K562 (cell line): ENCODE measurements around the gene PPP1R9A. TPM values are rescaled to one million over a fixed set of nuclear protein-coding genes. Genes with fewer than 3 reads are reported as not detected.

ENCODE experiments used
- ATAC-seq: fragments of 200-7000 bp; cut with Tn5 transposase; 3 replicates; pipeline ENCODE4 v1.9.1; 2020; ENCODE audit warnings: moderate library complexity
- BruUV-seq: library from RNA; stranded (reverse); fragments of 400-500 nt; replicated peaks from 2 replicates; lab custom pipeline; 2021; lab: Mats Ljungman, UMichigan
- CTCF ChIA-PET: fragments of 300-600 bp; formaldehyde crosslinking; extraction: SDS; loops from one replicate; lab custom pipeline; 2021; ENCODE audit warnings: low intra/inter-chr PET ratio; lab: Yijun Ruan, JAX
- POLR2A ChIA-PET: fragments of 300-600, 350-650 bp; sonication (Branson Sonifier 250); formaldehyde crosslinking; extraction: SDS; loops from one replicate; lab custom pipeline; 2021; ENCODE audit warnings: antibody characterized with exemption, inconsistent platforms; lab: Yijun Ruan, JAX
- DNase-seq, 4 experiments: peaks; one replicate each; pipeline versions ENCODE4 v3.0.0 to v3.0.0-alpha.2; 2011 to 2018; ENCODE audit warnings: low spot score in 3 of 4, mixed read lengths in 3 of 4; ENCODE audit errors: extremely low read depth in 1 of 4
- FAIRE-seq: peaks from 2 replicates; lab custom pipeline; 2011; peaks lifted over from hg19 to GRCh38; lab: Jason Lieb, UNC
- H2AFZ ChIP-seq: 2 replicates; pipeline ENCODE4 v1.6.0; 2011; ENCODE audit warnings: low read depth, low read length, control low read depth, inconsistent platforms
- H3K27ac ChIP-seq: fragments of 200-600 bp; 3 replicates; pipeline ENCODE4 v1.8.0; 2011; ENCODE audit warnings: low read depth, mild to moderate bottlenecking, control low read depth, inconsistent platforms, low read length, moderate library complexity, mixed read lengths; ENCODE audit errors: extremely low read depth
- H3K27me3 ChIP-seq, 2 experiments: fragments of 300-600 bp in 1 of 2; 2 replicates in 1 of 2; 3 replicates in 1 of 2; pipeline versions ENCODE4 v1.6.0 to v1.8.0; 2011; ENCODE audit warnings: inconsistent platforms in 2 of 2, low read length in 2 of 2, mild to moderate bottlenecking in 1 of 2, mixed read lengths in 1 of 2, moderate library complexity in 1 of 2; ENCODE audit not compliant: control insufficient read depth in 2 of 2, insufficient read depth in 2 of 2
- H3K36me3 ChIP-seq: fragments of 300-600 bp; 3 replicates; pipeline ENCODE4 v1.8.0; 2011; ENCODE audit warnings: mild to moderate bottlenecking, low read length, inconsistent platforms; ENCODE audit not compliant: control insufficient read depth, insufficient read depth
- H3K4me1 ChIP-seq, 2 experiments: fragments of 200-600 bp in 1 of 2; replicated peaks in 1 of 2; 2 replicates in 1 of 2; 3 replicates in 1 of 2; pipeline versions ENCODE4 v1.5.1 to v1.8.0; 2011; ENCODE audit warnings: inconsistent platforms in 2 of 2, low read length in 2 of 2, mild to moderate bottlenecking in 1 of 2, mixed read lengths in 1 of 2, moderate library complexity in 1 of 2; ENCODE audit not compliant: control insufficient read depth in 2 of 2, insufficient read depth in 2 of 2
- H3K4me2 ChIP-seq: 2 replicates; pipeline ENCODE4 v1.6.1; 2011; ENCODE audit warnings: low read length, control low read depth, inconsistent platforms, mixed read lengths; ENCODE audit not compliant: insufficient read depth
- H3K4me3 ChIP-seq: fragments of 200-600 bp; sonication (generic), shearing (Covaris generic); 2 replicates; pipeline ENCODE4 v1.5.1; 2016; ENCODE audit warnings: control low read depth, inconsistent platforms
- H3K79me2 ChIP-seq: fragments of 200-600 bp; 3 replicates; pipeline ENCODE4 v1.8.0; 2011; ENCODE audit warnings: low read length, inconsistent platforms; ENCODE audit not compliant: control insufficient read depth, insufficient read depth
- H3K9ac ChIP-seq, 2 experiments: 2 replicates each; pipeline versions ENCODE4 v1.6.0 to v1.6.1; 2011; ENCODE audit warnings: low read depth in 2 of 2, low read length in 2 of 2, control low read depth in 1 of 2, inconsistent platforms in 1 of 2, mild to moderate bottlenecking in 1 of 2, mixed read lengths in 1 of 2; ENCODE audit not compliant: insufficient read depth in 1 of 2
- H3K9me1 ChIP-seq: one replicate; pipeline ENCODE4 v1.6.0; 2011; ENCODE audit warnings: inconsistent platforms, mild to moderate bottlenecking, low read length, moderate library complexity; ENCODE audit not compliant: control insufficient read depth, insufficient read depth
- H3K9me3 ChIP-seq: replicated peaks from 2 replicates; pipeline ENCODE4 v1.5.1; 2011; ENCODE audit warnings: low read depth, low read length, inconsistent platforms; ENCODE audit not compliant: control insufficient read depth, insufficient read depth
- H4K20me1 ChIP-seq: replicated peaks from 2 replicates; pipeline ENCODE4 v1.6.1; 2011; ENCODE audit warnings: low read length, inconsistent platforms, mixed read lengths; ENCODE audit not compliant: control insufficient read depth, insufficient read depth
- ARHGAP35 ChIP-seq: fragments of 450-650 bp; IDR thresholded peaks from 2 replicates; pipeline ENCODE4 v1.6.1; 2018; ENCODE audit not compliant: partially characterized antibody
- FOS ChIP-seq: IDR thresholded peaks from 3 replicates; pipeline ENCODE4 v1.6.1; 2011; ENCODE audit not compliant: insufficient read length; ENCODE audit errors: extremely low read depth
- HDAC1 ChIP-seq, 2 experiments: fragments of 450-650 bp; IDR thresholded peaks; 2 replicates each; pipeline ENCODE4 v1.6.1; 2016 to 2017; ENCODE audit warnings: inconsistent platforms in 1 of 2, mild to moderate bottlenecking in 1 of 2, moderate library complexity in 1 of 2
- ID3 ChIP-seq, 2 experiments: fragments of 250-450 bp in 1 of 2; fragments of 450-650 bp in 1 of 2; sonication (Bioruptor Pico) in 1 of 2; IDR thresholded peaks; 2 replicates each; pipeline versions ENCODE4 v1.6.1 to v1.8.0; 2016 to 2021; ENCODE audit warnings: mild to moderate bottlenecking in 2 of 2, moderate library complexity in 2 of 2, missing compliant biosample characterization in 1 of 2, missing genetic modification characterization in 1 of 2
- KDM1A ChIP-seq, 2 experiments: fragments of 450-650 bp; IDR thresholded peaks; 2 replicates each; pipeline ENCODE4 v1.6.1; 2016; ENCODE audit warnings: mild to moderate bottlenecking in 2 of 2
- RBM22 ChIP-seq: fragments of 200-400 bp; formaldehyde crosslinking; IDR thresholded peaks from 2 replicates; pipeline ENCODE4 v1.6.1; 2018; ENCODE audit warnings: low read length, low read depth; ENCODE audit not compliant: poor library complexity, severe bottlenecking
- SMARCA5 ChIP-seq: fragments of 450-650 bp; IDR thresholded peaks from 2 replicates; pipeline ENCODE4 v1.6.1; 2016
- SMC3 ChIP-seq: conservative IDR thresholded peaks from 2 replicates; pipeline ENCODE4 v1.6.1; 2011; ENCODE audit warnings: low read depth, low read length, improper control_type of control experiment; ENCODE audit not compliant: insufficient read depth
- TARDBP ChIP-seq: fragments of 450-650 bp; IDR thresholded peaks from 2 replicates; pipeline ENCODE4 v1.6.1; 2016
- ZFX ChIP-seq: sonication (generic); formaldehyde crosslinking; IDR thresholded peaks from 2 replicates; pipeline ENCODE4 v1.8.0; 2022; ENCODE audit warnings: mild to moderate bottlenecking, missing genetic modification reagents, moderate library complexity
- ZNF133 ChIP-seq: fragments of 250-450 bp; sonication (Bioruptor Pico); IDR thresholded peaks from 2 replicates; pipeline ENCODE4 v1.4.0; 2020; ENCODE audit warnings: mild to moderate bottlenecking
- ZNF561 ChIP-seq: fragments of 450-650 bp; formaldehyde crosslinking; conservative IDR thresholded peaks from 2 replicates; pipeline ENCODE4 v1.4.0; 2020; ENCODE audit warnings: mild to moderate bottlenecking, moderate library complexity
- ZNF695 ChIP-seq: fragments of 450-650 bp; formaldehyde crosslinking; IDR thresholded peaks from 2 replicates; pipeline ENCODE4 v1.4.0; 2020; ENCODE audit warnings: mild to moderate bottlenecking, moderate library complexity
- ZNF696 ChIP-seq: fragments of 250-450 bp; sonication (Bioruptor Pico); conservative IDR thresholded peaks from 2 replicates; pipeline ENCODE4 v1.4.0; 2020; ENCODE audit warnings: mild to moderate bottlenecking, moderate library complexity
- ZNF830 ChIP-seq: fragments of 250-450 bp; sonication (Bioruptor Pico); IDR thresholded peaks from 2 replicates; pipeline ENCODE4 v1.5.0; 2021; ENCODE audit warnings: mild to moderate bottlenecking
- WGBS: fragments of 100-300 bp; shearing (Covaris generic); methylation state at CpG from one replicate; pipeline ENCODE4 v1.1.6; 2016; ENCODE audit warnings: low coverage, mixed read lengths; ENCODE audit not compliant: insufficient coverage; ENCODE audit errors: missing lambda C conversion rate; 5-methylcytosine and 5-hydroxymethylcytosine counted together
- in situ Hi-C: fragments of 300-500 bp; cut with MboI; formaldehyde crosslinking; loops from 4 replicates; pipeline ENCODE4 v1.15.0; 2018; ENCODE audit warnings: inconsistent platforms, mixed read lengths
- intact Hi-C: fragments of 100-400 bp; cut with micrococcal nuclease; formaldehyde crosslinking; loops from 2 replicates; pipeline ENCODE4 v1.14.2; 2022
- polyA plus RNA-seq, 8 experiments: library from polyadenylated mRNA; depleted of rRNA in 4 of 8; stranded (reverse) in 5 of 8; unstranded in 3 of 8; fragments of >200 nt; fragmentation: Nextera tagmentation in 2 of 8; fragmentation: Illumina TruSeq in 1 of 8; extraction: Ambion mirVana in 2 of 8; extraction: Trizol in 1 of 8; gene quantifications; 2 replicates each; pipeline versions ENCODE4 v1.2.1 to v1.2.3, GENCODE V29; 2011 to 2014; ENCODE audit warnings: inconsistent platforms in 1 of 8, missing spikeins in 1 of 8
- total RNA-seq, 7 experiments: library from RNA; depleted of rRNA in 6 of 7; stranded (reverse); fragments of >200 nt in 6 of 7; fragmentation: Illumina TruSeq in 2 of 7; extraction: Trizol in 2 of 7; gene quantifications; 2 replicates each; pipeline versions ENCODE4 v1.2.1 to v1.2.3, GENCODE V29; 2011 to 2021; ENCODE audit warnings: low replicate concordance in 1 of 7

PPP1R9A gene
- total and polyA plus RNA-seq, 9 of the 15 experiments (the other 6 are each of a cell fraction or from before 2014, with no cell fraction given): 0.24 TPM; not detected in 8

GRCh38 chr7:95001815-95002561 lies 94.6 kb downstream of the PPP1R9A start:
- DNase-seq (no peak), FAIRE-seq (no peak), ATAC-seq (no peak)
- CTCF ChIA-PET: no interaction called here
- POLR2A ChIA-PET: no interaction called here
- Histone ChIP-seq H4K20me1 (no peaks in the 10 kb centered on the region), H3K4me2 (no peak overlapping the region), H3K36me3 (no peaks in the 10 kb centered on the region), H3K9me3 (no peaks in the 10 kb centered on the region), H3K27me3 (no peaks in the 10 kb centered on the region), H3K9me1 (no peaks in the 10 kb centered on the region), H3K79me2 (no peaks in the 10 kb centered on the region), H3K27ac (no peak overlapping the region), H2AFZ (no peak overlapping the region), H3K4me1 (no peaks in the 10 kb centered on the region)
- intact Hi-C loops: no loop called here
- WGBS: 1% methylated on average over 5 of the region's 5 CpGs
- BruUV-seq: no TSS peak
- in situ Hi-C loops: no loop called here
- no peak for TF ChIP-seq ZFX (CRISPR knock-in tag)
- TF ChIP-seq ZNF561 (CRISPR knock-in tag): no peak
- TF ChIP-seq ZNF133 (CRISPR knock-in tag): no peak
- TF ChIP-seq ID3 (CRISPR knock-in tag; IDR thresholded peaks at IDR 0.05): no peak
- no peak for TF ChIP-seq ID3 (tag; IDR thresholded peaks at IDR 0.05)
- no peak for TF ChIP-seq KDM1A (IDR thresholded peaks at IDR 0.05)
- TF ChIP-seq RBM22: no peak
- no peak for TF ChIP-seq SMC3
- no peak for TF ChIP-seq HDAC1 (IDR thresholded peaks at IDR 0.05)
- no peak for TF ChIP-seq ZNF695 (CRISPR knock-in tag)
- no peak for TF ChIP-seq ZNF830 (CRISPR knock-in tag)
- no peak for TF ChIP-seq ZNF696
- no peak for TF ChIP-seq FOS
- TF ChIP-seq TARDBP: no peak
- TF ChIP-seq SMARCA5: no peak
- no peak for TF ChIP-seq ARHGAP35
- TF ChIP-seq, all 486 proteins: peak for 0
- Histone ChIP-seq H3K4me3 (no peak overlapping the region), H3K9ac (no peak overlapping the region)
